ENCODE measurements around the gene IFT27. TPM values are rescaled to one million over a fixed set of nuclear protein-coding genes. Genes with fewer than 3 reads are reported as not detected.
A peak's percentile ranks its signal among the peaks of the same experiment; 100 is the strongest.

The IFT27 gene
- total and polyA plus RNA-seq, 8 donors: 11.7 to 23.8 (median 15.4) TPM

- H3K27ac ChIP-seq: no peak overlapping the region
- peaks cover 0 to 8% (median 4%) of the 10 kb centered on the region in 3 donors for H3K4me1 ChIP-seq
- DNase-seq: no peak
- no peaks in the 10 kb centered on the region for H3K36me3 ChIP-seq
- intact Hi-C loops (cut with DNase I): no loop called here
- H3K9me3 ChIP-seq: no peaks in the 10 kb centered on the region
- ATAC-seq: no peak
- no peak for FAIRE-seq
- no peaks in the 10 kb centered on the region for H3K27me3 ChIP-seq
- 90 to 94% methylated on average over 1 of the region's 1 CpG for WGBS, 2 donors
- H3K4me3 ChIP-seq: no peak overlapping the region
- TF ChIP-seq, protein P1, sequence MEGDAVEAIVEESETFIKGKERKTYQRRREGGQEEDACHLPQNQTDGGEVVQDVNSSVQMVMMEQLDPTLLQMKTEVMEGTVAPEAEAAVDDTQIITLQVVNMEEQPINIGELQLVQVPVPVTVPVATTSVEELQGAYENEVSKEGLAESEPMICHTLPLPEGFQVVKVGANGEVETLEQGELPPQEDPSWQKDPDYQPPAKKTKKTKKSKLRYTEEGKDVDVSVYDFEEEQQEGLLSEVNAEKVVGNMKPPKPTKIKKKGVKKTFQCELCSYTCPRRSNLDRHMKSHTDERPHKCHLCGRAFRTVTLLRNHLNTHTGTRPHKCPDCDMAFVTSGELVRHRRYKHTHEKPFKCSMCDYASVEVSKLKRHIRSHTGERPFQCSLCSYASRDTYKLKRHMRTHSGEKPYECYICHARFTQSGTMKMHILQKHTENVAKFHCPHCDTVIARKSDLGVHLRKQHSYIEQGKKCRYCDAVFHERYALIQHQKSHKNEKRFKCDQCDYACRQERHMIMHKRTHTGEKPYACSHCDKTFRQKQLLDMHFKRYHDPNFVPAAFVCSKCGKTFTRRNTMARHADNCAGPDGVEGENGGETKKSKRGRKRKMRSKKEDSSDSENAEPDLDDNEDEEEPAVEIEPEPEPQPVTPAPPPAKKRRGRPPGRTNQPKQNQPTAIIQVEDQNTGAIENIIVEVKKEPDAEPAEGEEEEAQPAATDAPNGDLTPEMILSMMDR (IDR thresholded peaks at IDR 0.05): no peak
Measured at GRCh38 chr22:36739185-36739584, 36.7 kb downstream of the IFT27 start.

DNA sequence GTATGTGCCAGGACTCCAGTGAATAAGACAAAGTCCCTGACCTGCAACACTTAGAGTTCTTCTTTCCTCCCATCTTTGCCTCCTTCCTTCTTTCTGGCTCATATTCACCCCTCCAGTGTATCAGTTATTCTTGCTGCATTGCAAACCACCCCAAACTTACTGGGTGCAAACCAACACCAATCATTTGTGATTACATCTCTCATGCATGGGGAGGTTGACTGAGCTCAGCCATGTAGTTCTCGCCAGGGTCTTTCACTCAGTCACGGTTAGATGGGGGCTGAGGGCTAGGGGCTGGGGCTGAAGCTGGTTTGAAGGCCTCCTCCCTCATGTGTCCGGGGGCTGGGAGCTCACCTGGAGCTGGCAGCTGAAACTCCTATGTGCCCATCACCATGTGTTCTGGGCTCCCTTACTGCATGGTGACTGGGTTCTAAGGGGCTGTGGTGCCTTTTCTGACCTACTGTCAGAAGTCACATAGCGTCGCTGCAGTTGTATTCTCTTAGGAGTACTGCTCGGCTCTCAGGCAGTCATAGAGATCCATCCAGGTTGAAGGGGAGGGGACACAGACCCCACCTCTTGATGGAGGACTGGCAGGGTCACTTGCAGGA lies 37.4 kb downstream of the IFT27 start:
- intact Hi-C loops (cut with DNase I): no loop called here
- FAIRE-seq (no peak), ATAC-seq (no peak), DNase-seq (peak in 1 of 6 donors; percentile 5)
- Histone ChIP-seq H3K36me3 (no peaks in the 10 kb centered on the region), H3K27me3 (no peaks in the 10 kb centered on the region), H3K9me3 (no peaks in the 10 kb centered on the region), H3K4me3 (no peak overlapping the region), H3K4me1 (peaks cover 0 to 11% (median 4%) of the 10 kb centered on the region in 3 donors), H3K27ac (no peak overlapping the region)
- 87 to 90% methylated on average over 6 of the region's 6 CpGs for WGBS, 2 donors
- TF ChIP-seq, protein P1 (IDR thresholded peaks at IDR 0.05): no peak

- 71 to 73% methylated on average over 6 of the region's 6 CpGs for WGBS, 2 donors
- intact Hi-C loops (cut with DNase I): no loop called here
- peaks cover 0 to 11% (median 4%) of the 10 kb centered on the region in 3 donors for H3K4me1 ChIP-seq
- H3K9me3 ChIP-seq: no peaks in the 10 kb centered on the region
- H3K27me3 ChIP-seq: no peaks in the 10 kb centered on the region
- DNase-seq (peak in 1 of 6 donors; percentile 17), FAIRE-seq (no peak), ATAC-seq (peak in 1 of 4 donors; percentile 40)
- TF ChIP-seq, protein P1 (IDR thresholded peaks at IDR 0.05): no peak
- H3K27ac ChIP-seq: no peak overlapping the region
- no peak overlapping the region for H3K4me3 ChIP-seq
- H3K36me3 ChIP-seq: no peaks in the 10 kb centered on the region
Measured at GRCh38 chr22:36737776-36738175, 38.1 kb downstream of the IFT27 start.

DNA sequence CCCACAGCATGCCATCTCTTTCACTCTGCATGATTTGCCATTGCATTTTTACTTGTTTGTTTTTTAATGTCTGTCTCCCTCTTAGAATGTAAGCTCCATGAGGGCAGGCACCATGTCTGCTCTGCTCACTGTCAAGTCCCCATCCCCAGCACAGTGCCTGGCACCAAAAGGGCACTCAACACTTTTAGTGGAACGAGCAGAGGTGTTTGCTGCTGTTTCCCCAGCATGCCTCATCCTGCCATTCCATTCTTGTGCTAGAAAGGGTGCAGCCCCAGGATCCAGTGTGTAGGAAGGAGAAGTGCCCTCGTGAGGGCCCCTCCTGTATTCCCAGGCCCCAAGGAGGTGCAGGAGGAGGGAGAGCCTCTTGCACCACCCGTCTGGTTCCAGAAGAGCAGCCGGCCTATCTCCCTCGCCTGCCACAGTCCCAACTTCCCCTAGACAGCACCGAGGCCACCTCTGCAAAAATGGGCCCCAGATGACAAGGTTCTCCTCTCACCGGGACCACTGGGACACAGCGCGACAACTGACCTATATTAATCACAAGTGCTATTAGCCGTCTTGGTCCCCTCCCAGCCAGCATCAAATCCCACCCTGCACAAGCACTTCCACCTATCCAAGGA lies 39.1 kb downstream of the IFT27 start:
- Histone ChIP-seq H3K27ac (no peak overlapping the region), H3K27me3 (no peaks in the 10 kb centered on the region), H3K9me3 (no peaks in the 10 kb centered on the region), H3K4me3 (no peak overlapping the region), H3K4me1 (peaks cover 0 to 11% (median 4%) of the 10 kb centered on the region in 3 donors), H3K36me3 (no peaks in the 10 kb centered on the region)
- FAIRE-seq: no peak
- 77% methylated on average over 10 of the region's 10 CpGs for WGBS, 2 donors
- TF ChIP-seq, protein P1 (IDR thresholded peaks at IDR 0.05): no peak
- DNase-seq: peak in 1 of 6 donors; percentile 9
- no peak for ATAC-seq
- intact Hi-C loops (cut with DNase I): no loop called here

Data from pancreas (tissue), 10 donors.